Neutrophil (primary cell): ENCODE data around the gene NCAN.

Experiments
- H3K27ac ChIP-seq: fragments of 200-600 bp; sonication (generic); 2 replicates; pipeline ENCODE4 v1.5.1; 2016; ENCODE audit warnings: mild to moderate bottlenecking, moderate library complexity
- H3K27me3 ChIP-seq: fragments of 200-600 bp; sonication (generic); 2 replicates; pipeline ENCODE4 v1.6.0; 2016; ENCODE audit warnings: mild to moderate bottlenecking
- H3K36me3 ChIP-seq: fragments of 200-600 bp; sonication (generic); 2 replicates; pipeline ENCODE4 v1.5.1; 2017
- H3K4me1 ChIP-seq, 2 experiments: fragments of 200-600 bp in 1 of 2; sonication (generic) in 1 of 2; 1 replicate in 1 of 2; 2 replicates in 1 of 2; pipeline versions ENCODE4 v1.5.1 to v1.6.1; 2013 to 2016; ENCODE audit warnings: low read depth in 1 of 2, low read length in 1 of 2, mild to moderate bottlenecking in 1 of 2, moderate library complexity in 1 of 2; ENCODE audit not compliant: control insufficient read depth in 1 of 2, insufficient read depth in 1 of 2
- H3K4me3 ChIP-seq, 2 experiments: fragments of 200-600 bp in 1 of 2; sonication (generic) in 1 of 2; 1 replicate in 1 of 2; 2 replicates in 1 of 2; pipeline ENCODE4 v1.5.1; 2013 to 2016; ENCODE audit warnings: low read depth in 1 of 2, low read length in 1 of 2, mild to moderate bottlenecking in 1 of 2, moderate library complexity in 1 of 2
- H3K9me3 ChIP-seq: fragments of 200-600 bp; sonication (generic); 2 replicates; pipeline ENCODE4 v1.5.1; 2016
- TF ChIP-seq, protein P1 (sequence below): fragments of 200-600 bp; sonication (generic); IDR thresholded peaks from 2 replicates; pipeline ENCODE4 v1.5.1; 2016; ENCODE audit warnings: antibody characterized with exemption

The NCAN gene

DNA sequence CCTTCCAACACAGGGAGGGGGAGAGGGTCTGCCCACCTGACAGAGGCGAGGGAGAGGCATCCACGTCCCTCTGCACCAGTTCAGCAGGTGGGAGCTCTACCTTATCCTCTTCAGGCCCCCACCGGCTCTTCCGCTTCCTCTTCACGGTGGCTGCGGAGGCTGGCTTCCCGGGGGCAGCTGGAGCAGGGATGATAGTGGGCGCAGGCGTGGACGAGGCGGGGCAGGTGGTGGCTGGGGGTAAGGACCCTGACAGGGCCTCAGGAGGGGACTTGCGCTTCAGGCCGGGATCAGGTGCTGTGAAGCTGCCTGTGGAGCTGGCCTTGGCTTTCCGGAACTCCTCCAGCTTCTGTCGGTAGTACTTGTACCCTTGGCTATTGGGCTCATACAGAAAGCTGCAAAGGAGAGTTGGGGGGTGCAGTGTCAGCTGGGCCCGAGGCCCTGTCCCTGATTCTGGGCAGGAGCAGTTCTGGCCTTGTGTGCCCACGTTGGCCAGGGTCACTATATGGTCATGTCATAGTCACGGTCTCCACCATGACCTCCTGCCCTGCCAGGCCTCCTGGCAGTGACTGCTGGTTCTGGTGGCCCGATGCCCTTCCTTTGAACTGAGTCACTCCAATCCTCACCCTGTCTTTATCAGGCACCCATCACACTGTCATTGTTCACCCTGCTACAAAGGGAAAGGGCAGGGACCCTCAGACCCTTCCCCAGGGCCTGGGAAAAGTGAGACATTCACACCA is 85.4 kb downstream of the NCAN start:
- no peak overlapping the region for H3K4me3 ChIP-seq
- H3K4me1 ChIP-seq, result no peaks in the 10 kb centered on the region
- peaks cover 92% of the 10 kb centered on the region for H3K36me3 ChIP-seq
- no peaks in the 10 kb centered on the region for H3K27me3 ChIP-seq
- H3K27ac ChIP-seq, result no peak overlapping the region
- TF ChIP-seq, protein P1, sequence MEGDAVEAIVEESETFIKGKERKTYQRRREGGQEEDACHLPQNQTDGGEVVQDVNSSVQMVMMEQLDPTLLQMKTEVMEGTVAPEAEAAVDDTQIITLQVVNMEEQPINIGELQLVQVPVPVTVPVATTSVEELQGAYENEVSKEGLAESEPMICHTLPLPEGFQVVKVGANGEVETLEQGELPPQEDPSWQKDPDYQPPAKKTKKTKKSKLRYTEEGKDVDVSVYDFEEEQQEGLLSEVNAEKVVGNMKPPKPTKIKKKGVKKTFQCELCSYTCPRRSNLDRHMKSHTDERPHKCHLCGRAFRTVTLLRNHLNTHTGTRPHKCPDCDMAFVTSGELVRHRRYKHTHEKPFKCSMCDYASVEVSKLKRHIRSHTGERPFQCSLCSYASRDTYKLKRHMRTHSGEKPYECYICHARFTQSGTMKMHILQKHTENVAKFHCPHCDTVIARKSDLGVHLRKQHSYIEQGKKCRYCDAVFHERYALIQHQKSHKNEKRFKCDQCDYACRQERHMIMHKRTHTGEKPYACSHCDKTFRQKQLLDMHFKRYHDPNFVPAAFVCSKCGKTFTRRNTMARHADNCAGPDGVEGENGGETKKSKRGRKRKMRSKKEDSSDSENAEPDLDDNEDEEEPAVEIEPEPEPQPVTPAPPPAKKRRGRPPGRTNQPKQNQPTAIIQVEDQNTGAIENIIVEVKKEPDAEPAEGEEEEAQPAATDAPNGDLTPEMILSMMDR, result no peak
- no peaks in the 10 kb centered on the region for H3K9me3 ChIP-seq

GRCh38 chr19:19297759-19298158 is 86.0 kb downstream of the NCAN start:
- Histone ChIP-seq H3K36me3 (peaks cover 94% of the 10 kb centered on the region), H3K4me1 (no peaks in the 10 kb centered on the region), H3K27ac (no peak overlapping the region), H3K4me3 (no peak overlapping the region), H3K27me3 (no peaks in the 10 kb centered on the region), H3K9me3 (no peaks in the 10 kb centered on the region)
- TF ChIP-seq, protein P1, result no peak

DNA sequence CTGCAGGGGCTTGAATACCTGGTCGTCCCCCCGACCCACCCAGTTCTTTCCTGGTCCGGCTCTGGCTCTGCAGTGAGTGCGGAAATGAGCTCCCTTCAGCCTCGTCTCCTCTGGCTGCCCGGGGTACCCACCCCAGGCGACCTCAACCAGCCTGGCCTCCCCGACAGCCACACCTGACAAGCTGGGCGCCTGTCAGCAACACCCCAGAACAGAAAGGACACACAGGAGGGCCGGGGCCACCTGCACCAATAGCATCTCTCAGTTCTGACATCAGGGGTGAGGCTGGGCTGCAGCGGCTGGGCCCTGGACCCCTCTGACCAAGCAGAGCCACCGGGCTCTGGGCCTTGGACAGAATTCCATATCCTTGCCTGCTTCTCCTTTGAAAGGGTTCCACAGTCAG is 88.9 kb downstream of the NCAN start:
- Histone ChIP-seq H3K4me1 (no peaks in the 10 kb centered on the region), H3K36me3 (peaks cover 94% of the 10 kb centered on the region), H3K27ac (no peak overlapping the region), H3K9me3 (no peaks in the 10 kb centered on the region), H3K4me3 (no peak overlapping the region), H3K27me3 (no peaks in the 10 kb centered on the region)
- TF ChIP-seq, protein P1, result no peak
